GM19455 (cell line): Measurements from ENCODE around the gene PM20D1.

Experiments used
- ATAC-seq: cut with Tn5 transposase; IDR thresholded peaks from one replicate; pipeline ENCODE4 v1.9.1; 2021; ENCODE audit not compliant: unreplicated experiment

Gene PM20D1

DNA sequence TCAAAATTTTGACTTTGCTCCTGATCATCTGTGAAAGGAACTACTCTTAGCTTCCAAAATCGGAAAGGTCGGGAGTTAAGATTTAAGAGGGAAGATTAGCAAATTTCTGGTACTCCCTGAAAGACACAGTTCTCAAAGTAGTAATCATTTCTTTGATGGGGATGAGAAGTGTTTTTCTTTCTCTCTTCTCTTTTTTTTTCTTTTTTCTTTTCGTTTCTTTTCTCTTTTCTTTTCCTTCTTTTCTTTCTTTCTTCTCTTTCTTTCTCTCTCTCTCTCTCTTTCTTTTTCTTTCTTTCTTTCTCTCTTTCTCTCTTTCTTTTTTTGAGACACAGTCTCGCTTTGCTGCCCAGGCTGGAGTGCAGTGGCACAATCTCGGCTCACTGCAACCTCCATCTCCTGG is 69.6 kb downstream of the PM20D1 start:
- ATAC-seq: no peak
